GM21367 (cell line): Measurements from ENCODE around the gene SULF2.

Experiments used
- ATAC-seq: cut with Tn5 transposase; IDR thresholded peaks from one replicate; pipeline ENCODE4 v1.9.1; 2021; ENCODE audit not compliant: unreplicated experiment

Gene SULF2

GRCh38 chr20:47688385-47689381 is 96.6 kb downstream of the SULF2 start:
- no peak for ATAC-seq

GRCh38 chr20:47687095-47687987 is 97.9 kb downstream of the SULF2 start:
- no peak for ATAC-seq

GRCh38 chr20:47686545-47686944 is 98.7 kb downstream of the SULF2 start:
- ATAC-seq = no peak

GRCh38 chr20:47684306-47685080 is 100.8 kb downstream of the SULF2 start:
- no peak for ATAC-seq

GRCh38 chr20:47682916-47683315 is 102.4 kb downstream of the SULF2 start:
- ATAC-seq = no peak

GRCh38 chr20:47682028-47682783 is 103.1 kb downstream of the SULF2 start:
- ATAC-seq = no peak

GRCh38 chr20:47680804-47681529 is 104.3 kb downstream of the SULF2 start:
- no peak for ATAC-seq

GRCh38 chr20:47679462-47679861 is 105.8 kb downstream of the SULF2 start:
- ATAC-seq = no peak

GRCh38 chr20:47678536-47678935 is 106.7 kb downstream of the SULF2 start:
- ATAC-seq = no peak

- no peak for ATAC-seq
Observed at GRCh38 chr20:47677635-47678453, 107.4 kb downstream of the SULF2 start.

GRCh38 chr20:47676912-47677634 is 108.2 kb downstream of the SULF2 start:
- no peak for ATAC-seq

GRCh38 chr20:47676219-47676721 is 109.0 kb downstream of the SULF2 start:
- no peak for ATAC-seq

- ATAC-seq = no peak
Observed at GRCh38 chr20:47675190-47676142, 109.8 kb downstream of the SULF2 start.

- no peak for ATAC-seq
Observed at GRCh38 chr20:47674686-47675085, 110.6 kb downstream of the SULF2 start.

GRCh38 chr20:47674145-47674544 is 111.1 kb downstream of the SULF2 start:
- no peak for ATAC-seq

GRCh38 chr20:47673671-47673955 is 111.7 kb downstream of the SULF2 start:
- ATAC-seq = no peak
